ENCODE results near the gene TRAK1.

The TRAK1 gene

DNA sequence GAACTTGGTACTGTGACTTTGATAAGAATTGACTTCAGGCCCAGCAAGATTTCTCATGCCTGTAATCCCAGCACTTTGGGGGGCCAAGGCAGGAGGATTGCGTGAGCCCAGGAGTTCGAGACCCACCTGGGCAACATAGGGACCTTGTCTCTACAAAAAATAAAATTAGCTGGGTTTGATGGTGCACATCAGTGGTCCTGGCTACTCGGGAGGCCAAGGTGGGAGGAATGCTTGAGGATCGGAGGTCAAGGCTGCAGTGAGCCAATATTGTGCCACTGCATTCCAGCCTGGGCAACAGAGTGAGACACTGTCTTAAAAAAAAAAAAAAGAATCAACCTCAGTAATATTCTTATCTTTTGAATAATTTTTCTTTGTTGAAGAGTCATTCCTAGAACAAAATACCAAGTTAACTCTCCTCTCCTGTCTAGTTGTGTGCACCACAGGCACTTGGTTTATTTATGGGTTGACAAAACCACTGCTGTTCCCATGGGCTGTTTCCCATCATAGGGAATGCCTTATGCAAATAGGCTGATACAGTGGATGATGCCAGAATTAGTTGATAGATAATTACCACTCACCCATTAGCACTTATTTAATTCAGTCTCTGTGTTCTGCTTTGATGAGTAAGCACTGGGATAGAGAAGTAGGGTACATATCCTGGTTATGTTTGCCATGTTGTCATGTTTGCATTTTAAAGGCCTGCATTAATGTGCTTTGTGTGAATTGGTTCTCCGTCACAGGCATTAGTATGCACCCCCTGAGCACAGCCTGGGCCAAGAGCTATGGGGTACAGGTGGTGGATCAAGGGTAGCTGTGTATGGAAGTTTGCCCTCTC, 32.9 kb downstream of the TRAK1 start:
- no peak for DNase-seq (ENCODE audit: low spot score)

DNA sequence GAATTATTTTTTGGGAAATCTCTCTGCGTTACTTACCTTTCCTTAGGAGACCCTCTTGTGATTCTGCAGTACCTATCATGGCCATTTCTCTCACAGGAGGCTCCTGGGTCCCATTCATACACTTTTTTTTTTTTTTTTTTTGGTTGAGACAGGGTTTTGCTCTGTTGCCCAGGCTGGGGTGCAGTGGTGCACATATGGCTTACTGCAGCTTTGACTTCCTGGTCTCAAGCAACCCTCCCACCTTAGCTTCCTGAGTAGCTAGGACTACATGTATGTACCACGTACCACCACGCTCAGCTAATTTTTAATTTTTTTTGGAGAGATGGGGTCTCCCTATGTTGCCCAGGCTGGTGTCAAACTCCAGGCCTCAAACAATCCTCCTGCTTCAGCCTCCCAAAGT, 36.1 kb downstream of the TRAK1 start:
- DNase-seq (ENCODE audit: low spot score), result no peak

DNA sequence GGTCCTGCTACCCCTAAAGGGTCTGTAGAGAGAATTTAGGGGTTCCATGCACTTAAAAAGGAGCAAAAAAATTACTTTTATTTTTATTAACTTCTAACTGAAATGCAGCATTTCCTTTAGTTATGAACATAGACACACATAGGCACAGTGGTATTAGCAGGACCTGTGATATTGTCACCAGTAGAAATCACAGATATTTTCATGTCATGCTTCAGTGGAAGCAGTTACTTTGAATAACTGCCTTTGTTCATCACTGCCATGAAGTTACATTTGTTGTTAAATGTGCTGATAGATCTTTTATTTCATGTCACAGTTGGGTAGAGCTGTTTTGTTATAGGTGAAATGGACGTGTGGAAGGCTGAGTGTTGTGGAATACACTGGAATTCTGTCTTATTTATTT, 37.4 kb downstream of the TRAK1 start:
- no peak for DNase-seq (ENCODE audit: low spot score)

GRCh38 chr3:42129014-42129953, 38.1 kb downstream of the TRAK1 start:
- DNase-seq (ENCODE audit: low spot score), result no peak

DNA sequence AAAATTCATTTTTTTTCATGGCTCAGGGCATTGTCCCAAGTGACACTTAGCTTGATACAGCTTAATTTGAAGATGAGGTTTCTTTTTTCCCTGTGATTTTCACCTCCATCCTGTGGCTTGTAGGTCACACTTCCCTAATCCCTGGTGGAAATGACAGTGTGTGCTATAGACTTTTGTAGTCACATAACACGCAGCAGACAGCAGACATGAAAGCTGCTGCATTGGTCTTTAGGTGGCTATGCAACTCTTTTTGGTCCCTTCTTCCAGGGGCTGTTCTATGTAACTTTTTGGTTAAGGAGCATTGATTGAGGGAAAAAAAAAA, 38.8 kb downstream of the TRAK1 start:
- no peak for DNase-seq (ENCODE audit: low spot score)

DNA sequence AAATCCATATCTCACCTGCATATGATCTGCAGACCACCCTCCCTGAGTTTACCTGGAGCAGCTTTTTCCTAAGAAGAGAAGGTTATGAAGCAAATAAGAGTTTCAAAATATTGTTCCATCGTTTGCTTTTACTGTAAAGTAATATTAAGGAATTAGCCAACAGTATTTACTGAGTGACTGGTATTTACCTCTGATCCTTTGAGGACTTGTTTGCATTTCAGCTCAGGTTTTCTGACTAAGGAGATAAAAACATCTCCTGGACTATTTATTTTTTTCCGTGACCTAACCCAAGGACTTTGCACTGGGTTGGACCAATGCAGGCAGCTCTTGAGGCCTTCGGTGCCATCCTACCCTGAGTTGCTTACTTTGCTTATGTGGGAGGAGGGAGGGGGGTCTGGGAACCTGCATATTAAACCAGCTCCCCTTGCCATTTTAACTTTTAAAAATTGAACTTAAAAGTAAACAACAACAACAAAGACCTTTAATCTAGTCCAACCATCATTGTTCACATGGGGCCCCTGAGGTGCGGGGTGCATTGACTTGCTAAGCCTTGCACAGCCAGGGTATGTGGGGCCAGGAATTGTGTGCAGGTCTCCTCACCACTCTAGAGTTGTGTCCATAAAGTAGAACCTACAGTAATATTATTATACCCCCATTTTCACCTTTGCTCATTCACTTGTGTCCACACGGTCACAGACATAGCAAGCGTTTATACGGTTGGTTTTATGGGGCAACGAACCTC, 39.3 kb downstream of the TRAK1 start:
- no peak for DNase-seq (ENCODE audit: low spot score)

- DNase-seq (ENCODE audit: low spot score), result no peak
Measured at GRCh38 chr3:42133500-42134298, 42.5 kb downstream of the TRAK1 start.

DNA sequence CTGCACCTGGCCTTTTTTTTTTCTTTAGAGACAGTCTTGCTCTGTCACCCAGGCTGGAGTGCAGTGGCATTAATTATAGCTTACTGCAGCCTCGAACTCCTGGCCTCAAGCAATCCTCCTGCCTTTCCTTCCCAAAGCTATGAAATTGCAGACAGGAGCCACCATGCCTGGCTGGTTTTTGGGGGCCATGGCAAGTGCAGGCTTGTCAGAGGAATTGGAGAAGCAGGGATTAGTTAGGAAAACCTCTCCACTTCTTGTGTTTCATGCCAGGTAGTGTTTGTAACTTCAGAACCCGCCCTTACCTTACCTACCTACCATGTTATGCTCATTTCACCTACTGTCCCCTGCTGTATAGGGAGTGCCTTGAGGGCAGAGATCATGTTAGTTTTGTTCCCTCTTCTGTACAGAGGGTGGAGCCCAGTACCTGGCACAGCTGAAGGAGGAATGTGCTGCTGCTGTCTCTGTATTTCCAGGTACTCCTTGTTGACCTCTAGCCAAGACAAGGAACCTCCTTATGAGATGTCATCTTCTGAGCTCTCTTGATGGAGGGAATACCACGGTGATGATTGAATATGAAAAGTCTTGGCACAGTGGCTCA, 43.8 kb downstream of the TRAK1 start:
- DNase-seq (ENCODE audit: low spot score), result no peak

DNA sequence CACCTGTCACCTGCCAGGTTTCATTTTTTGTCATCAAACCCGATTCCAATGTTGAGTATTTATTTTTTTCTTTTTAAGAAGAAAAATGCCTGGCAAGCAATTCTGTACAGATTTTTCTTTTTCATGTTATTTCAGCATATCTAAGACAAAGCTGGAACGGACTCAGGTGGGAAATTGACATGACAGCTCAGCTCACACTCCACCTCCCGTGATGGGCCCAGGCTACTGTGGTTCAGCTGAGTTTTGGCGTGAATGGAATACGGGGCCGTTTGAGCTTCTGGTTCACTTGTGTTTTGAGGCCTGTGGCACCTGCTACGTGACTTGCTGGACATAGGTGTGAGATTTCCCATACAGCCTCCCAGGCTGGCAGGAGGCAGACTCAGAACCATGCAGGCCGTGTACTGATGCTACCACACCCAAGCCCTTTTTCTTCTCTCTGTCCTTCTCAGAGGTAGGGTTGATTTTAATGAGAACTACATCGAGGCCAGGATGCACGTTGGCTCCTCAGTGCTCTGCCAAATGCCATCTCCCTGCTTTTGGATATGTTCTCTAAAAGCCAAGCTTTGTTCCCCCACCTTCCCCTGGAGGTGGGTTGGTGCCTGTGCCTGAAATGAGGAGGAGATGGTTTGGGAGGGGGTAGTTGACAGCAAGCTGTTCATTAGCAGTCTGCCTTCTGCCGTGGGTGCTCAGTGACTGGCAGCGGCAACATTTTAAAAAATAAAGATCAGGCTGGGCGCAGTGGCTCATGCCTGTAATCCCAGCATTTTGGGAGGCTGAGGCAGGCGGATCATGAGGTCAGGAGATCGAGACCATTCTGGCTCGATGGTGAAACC, 48.7 kb downstream of the TRAK1 start:
- no peak for DNase-seq (ENCODE audit: low spot score)

- no peak for DNase-seq (ENCODE audit: low spot score)
Measured at GRCh38 chr3:42140665-42141203, 49.6 kb downstream of the TRAK1 start.

GRCh38 chr3:42143440-42143839, 52.3 kb downstream of the TRAK1 start:
- DNase-seq (ENCODE audit: low spot score), result no peak

DNA sequence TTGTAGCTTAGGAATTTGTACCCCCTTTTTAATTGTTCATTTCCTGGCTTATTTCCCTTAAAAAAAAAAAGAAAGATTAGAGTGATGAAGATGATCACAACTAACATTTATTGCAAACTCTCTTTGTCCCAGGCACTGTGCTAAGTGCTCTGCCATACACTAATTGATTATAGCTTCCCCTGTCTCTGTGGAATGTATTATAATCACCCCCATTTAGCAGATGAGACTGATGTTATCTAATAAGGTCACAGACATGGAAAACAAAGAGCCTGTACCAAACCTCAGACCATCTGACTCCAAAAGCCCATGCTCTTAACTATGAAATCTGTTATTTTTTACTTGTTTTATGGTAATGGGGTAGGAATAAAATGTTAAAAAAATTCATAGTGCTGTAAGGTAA, 53.1 kb downstream of the TRAK1 start:
- no peak for DNase-seq (ENCODE audit: low spot score)

DNA sequence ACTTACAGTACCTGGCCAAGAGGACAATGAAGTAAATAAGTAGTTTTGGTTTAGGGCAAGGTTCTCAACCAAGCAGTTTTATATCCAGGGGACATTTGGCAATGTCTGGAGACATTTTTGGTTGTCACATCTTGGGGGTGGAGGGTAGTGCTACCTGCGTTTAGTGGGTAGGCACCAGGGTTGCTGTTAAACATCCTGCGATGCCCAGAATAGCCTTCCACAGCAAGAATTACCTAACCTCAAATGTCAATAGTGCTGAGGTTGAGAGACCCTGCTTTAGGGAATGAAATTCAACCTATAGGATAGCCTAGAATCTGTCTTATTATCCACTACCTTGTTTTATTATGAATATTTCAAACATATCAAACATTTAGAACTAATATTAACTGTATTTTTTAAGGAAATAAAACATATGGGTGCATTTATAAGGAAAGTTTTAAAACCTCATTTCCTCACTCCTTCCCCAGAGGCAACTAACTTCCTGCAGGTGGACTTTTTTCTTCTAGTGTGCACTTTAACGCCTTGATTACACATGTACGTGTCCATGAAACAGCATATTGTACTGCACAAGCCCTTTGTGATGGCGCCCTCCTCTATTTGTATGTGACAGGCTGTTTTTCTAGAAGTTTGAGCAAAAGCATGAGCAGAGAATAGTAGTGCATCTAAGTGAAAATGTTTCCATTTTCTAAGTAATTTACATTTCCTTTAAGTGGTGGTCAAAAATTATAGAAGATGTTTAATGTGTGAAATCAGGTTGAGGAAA, 57.1 kb downstream of the TRAK1 start:
- DNase-seq (ENCODE audit: low spot score), result no peak

GRCh38 chr3:42148982-42149432, 57.9 kb downstream of the TRAK1 start:
- no peak for DNase-seq (ENCODE audit: low spot score)

DNA sequence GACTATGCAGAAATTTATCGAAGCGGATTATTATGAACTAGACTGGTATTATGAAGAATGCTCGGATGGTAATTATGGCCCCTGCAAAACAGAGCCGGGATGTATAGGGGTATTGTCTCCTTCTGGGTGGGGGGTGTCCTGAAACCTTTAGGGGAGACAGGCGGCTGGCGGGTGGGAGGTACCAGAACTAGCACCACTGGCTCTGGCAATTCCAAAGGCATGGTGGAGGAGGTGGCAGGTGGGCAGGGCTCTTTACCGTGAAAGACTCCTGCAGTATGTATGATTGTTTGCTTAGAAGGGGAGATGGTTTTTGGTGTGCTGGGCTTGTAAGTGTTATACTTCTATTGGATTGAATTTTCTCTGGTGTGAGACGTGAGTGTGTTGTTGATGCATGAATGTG, 58.4 kb downstream of the TRAK1 start:
- DNase-seq (ENCODE audit: low spot score), result no peak

DNA sequence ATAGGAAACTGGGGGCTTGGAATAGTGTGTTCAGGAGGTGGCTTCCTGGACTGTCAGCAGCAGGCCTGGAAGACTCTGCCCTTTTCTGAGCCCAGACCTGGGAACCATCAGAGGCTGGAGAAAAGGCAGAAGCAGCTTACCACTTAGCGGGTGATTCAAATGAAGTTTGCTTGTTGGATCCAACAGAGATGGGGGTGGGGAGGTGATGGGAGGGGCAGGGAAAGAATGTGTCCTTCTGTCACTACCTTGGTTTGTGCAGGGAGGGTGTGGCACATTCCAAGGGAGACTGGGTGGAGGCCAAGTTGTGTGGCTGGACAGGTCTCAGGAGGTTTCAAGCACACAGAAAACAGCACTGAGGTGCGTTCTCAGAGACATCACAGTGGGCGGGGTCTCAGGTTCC, 58.8 kb downstream of the TRAK1 start:
- no peak for DNase-seq (ENCODE audit: low spot score)

- no peak for DNase-seq (ENCODE audit: low spot score)
Measured at GRCh38 chr3:42151596-42152168, 60.5 kb downstream of the TRAK1 start.

DNA sequence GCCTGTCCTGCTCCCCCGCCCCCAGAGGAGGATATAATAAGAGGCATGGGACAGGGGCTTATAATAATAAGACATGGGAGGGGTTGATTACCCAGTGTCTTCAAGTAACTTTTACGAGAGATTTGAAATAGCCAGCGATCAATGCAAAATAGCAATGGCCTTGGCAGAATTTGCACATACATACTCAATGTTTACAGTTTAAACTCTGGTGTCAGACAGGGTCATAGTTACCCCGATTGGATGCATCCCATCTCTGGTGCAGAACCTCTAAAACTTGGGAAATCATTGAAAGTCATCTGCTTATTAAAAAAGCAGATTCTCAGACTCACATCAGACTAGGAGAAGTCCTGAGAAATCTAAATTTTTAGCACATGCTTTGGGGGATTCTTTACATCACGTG, 61.0 kb downstream of the TRAK1 start:
- DNase-seq (ENCODE audit: low spot score), result no peak

DNA sequence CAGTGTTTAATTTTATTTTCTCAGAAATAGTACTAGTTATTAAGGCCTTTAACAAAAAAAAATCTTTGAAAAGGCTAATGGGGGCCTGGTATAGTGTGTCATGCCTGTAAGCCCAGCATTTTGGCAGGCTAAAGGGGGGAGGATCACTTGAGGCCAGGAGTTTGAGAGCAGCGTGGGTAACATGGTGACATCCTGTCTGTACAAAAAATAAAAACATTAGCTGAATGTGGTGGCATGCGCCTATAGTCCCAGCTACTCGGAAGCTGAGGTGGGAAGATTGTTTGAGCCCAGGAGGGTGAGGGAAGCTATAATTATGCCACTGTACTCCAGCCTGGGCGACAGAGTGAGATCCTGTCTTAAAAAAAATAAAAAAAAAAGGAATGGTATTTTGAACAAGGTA, 61.9 kb downstream of the TRAK1 start:
- DNase-seq (ENCODE audit: low spot score), result no peak
